ENCODE data around the gene COL16A1.
A peak's percentile ranks its signal among the peaks of the same experiment; 100 is the strongest.

COL16A1 gene

DNA sequence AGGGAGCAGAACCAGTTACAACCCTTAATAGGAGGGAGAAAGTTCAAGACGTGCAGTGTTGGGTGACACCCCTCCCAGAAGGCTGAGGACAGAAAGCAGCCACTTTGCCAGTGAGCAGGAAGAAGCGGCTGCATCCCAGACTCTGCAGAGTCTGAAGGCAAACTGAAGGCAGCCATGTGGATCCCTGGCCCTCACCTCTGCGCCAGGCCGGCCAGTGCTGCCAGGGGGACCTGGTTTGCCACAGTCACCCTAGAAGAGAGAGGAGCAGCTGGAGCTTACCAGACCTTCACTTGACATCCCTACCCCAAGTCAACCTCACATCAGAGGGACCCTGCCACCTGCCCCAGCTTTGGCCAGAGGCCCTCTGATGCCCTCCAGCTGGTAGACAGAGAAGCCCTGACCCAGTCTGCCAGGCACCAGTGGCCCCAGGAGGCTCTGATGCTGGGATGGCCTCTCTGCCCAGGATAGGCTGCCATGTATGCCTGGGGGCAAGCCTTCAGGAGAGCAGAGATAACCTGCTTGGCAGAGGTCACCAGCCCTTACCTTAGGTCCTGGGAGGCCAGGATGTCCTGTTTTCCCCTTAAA lies 42.9 kb downstream of the COL16A1 start:
- no peaks in the 10 kb centered on the region for H3K27me3 ChIP-seq (ENCODE audit: insufficient read depth, insufficient read length)
- H3K4me3 ChIP-seq (ENCODE audit: insufficient read length, low read depth) = no peak overlapping the region
- no peaks in the 10 kb centered on the region for H3K36me3 ChIP-seq (ENCODE audit: insufficient read depth, insufficient read length, low read length)
- TF ChIP-seq ZNF274 (IDR thresholded peaks at IDR 0.05; ENCODE audit: low read depth, low read length) (no peak), SUZ12 (IDR thresholded peaks at IDR 0.05; ENCODE audit: extremely low read depth, insufficient read depth, insufficient read length) (no peak), YY1 (IDR thresholded peaks at IDR 0.05; ENCODE audit: insufficient read depth, insufficient read length) (no peak)
- peaks cover 21% of the 10 kb centered on the region for H3K4me1 ChIP-seq (ENCODE audit: insufficient read depth, insufficient read length)
- no peaks in the 10 kb centered on the region for H3K9me3 ChIP-seq (ENCODE audit: insufficient read depth, low read length)
- no peak overlapping the region for H3K9ac ChIP-seq (ENCODE audit: insufficient read length, low read depth)
- DNase-seq (ENCODE audit: low read depth, low spot score) = no peak

DNA sequence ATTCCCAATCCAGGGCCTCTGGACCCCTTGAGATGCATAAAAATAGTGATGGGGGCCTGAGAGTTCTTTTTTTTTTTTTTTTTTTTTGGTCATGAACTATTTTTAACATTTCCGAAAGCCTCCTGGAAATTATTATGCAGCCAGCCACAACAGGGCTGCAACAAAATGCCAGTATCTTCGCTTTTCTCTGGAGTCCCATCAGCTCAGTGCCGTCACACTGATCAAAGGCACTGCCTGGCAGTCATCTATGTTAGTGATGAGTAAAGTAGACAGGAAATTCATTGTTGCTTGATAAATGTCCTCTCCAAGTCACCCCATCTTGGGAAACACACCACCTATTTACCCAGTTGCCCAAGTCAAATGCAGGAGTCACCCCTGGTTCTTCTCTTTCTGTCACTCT lies 43.9 kb downstream of the COL16A1 start:
- H3K4me1 ChIP-seq (ENCODE audit: insufficient read depth, insufficient read length) = peaks cover 20% of the 10 kb centered on the region
- no peak for DNase-seq (ENCODE audit: low read depth, low spot score)
- TF ChIP-seq SUZ12 (IDR thresholded peaks at IDR 0.05; ENCODE audit: extremely low read depth, insufficient read depth, insufficient read length) = no peak
- no peak for TF ChIP-seq YY1 (IDR thresholded peaks at IDR 0.05; ENCODE audit: insufficient read depth, insufficient read length)
- no peak for TF ChIP-seq ZNF274 (IDR thresholded peaks at IDR 0.05; ENCODE audit: low read depth, low read length)
- H3K27me3 ChIP-seq (ENCODE audit: insufficient read depth, insufficient read length) = no peaks in the 10 kb centered on the region
- no peaks in the 10 kb centered on the region for H3K36me3 ChIP-seq (ENCODE audit: insufficient read depth, insufficient read length, low read length)
- H3K9me3 ChIP-seq (ENCODE audit: insufficient read depth, low read length) = no peaks in the 10 kb centered on the region
- H3K9ac ChIP-seq (ENCODE audit: insufficient read length, low read depth) = no peak overlapping the region
- H3K4me3 ChIP-seq (ENCODE audit: insufficient read length, low read depth) = no peak overlapping the region

- Histone ChIP-seq H3K27me3 (ENCODE audit: insufficient read depth, insufficient read length) (no peaks in the 10 kb centered on the region), H3K4me3 (ENCODE audit: insufficient read length, low read depth) (no peak overlapping the region), H3K36me3 (ENCODE audit: insufficient read depth, insufficient read length, low read length) (peaks cover 3% of the 10 kb centered on the region), H3K4me1 (ENCODE audit: insufficient read depth, insufficient read length) (peaks cover 20% of the 10 kb centered on the region), H3K9ac (ENCODE audit: insufficient read length, low read depth) (peak overlapping the region; percentile 11), H3K9me3 (ENCODE audit: insufficient read depth, low read length) (no peaks in the 10 kb centered on the region)
- no peak for TF ChIP-seq YY1 (IDR thresholded peaks at IDR 0.05; ENCODE audit: insufficient read depth, insufficient read length)
- no peak for DNase-seq (ENCODE audit: low read depth, low spot score)
These were observed 45.1 kb downstream of the COL16A1 start for GRCh38 chr1:31658721-31659120.

GRCh38 chr1:31657972-31658510 lies 45.8 kb downstream of the COL16A1 start:
- H3K4me1 ChIP-seq (ENCODE audit: insufficient read depth, insufficient read length) = peaks cover 20% of the 10 kb centered on the region
- H3K36me3 ChIP-seq (ENCODE audit: insufficient read depth, insufficient read length, low read length) = peaks cover 3% of the 10 kb centered on the region
- no peaks in the 10 kb centered on the region for H3K27me3 ChIP-seq (ENCODE audit: insufficient read depth, insufficient read length)
- H3K4me3 ChIP-seq (ENCODE audit: insufficient read length, low read depth) = no peak overlapping the region
- no peak for DNase-seq (ENCODE audit: low read depth, low spot score)
- no peaks in the 10 kb centered on the region for H3K9me3 ChIP-seq (ENCODE audit: insufficient read depth, low read length)
- H3K9ac ChIP-seq (ENCODE audit: insufficient read length, low read depth) = no peak overlapping the region
- TF ChIP-seq ZNF274 (IDR thresholded peaks at IDR 0.05; ENCODE audit: low read depth, low read length) (no peak), SUZ12 (IDR thresholded peaks at IDR 0.05; ENCODE audit: extremely low read depth, insufficient read depth, insufficient read length) (no peak), YY1 (IDR thresholded peaks at IDR 0.05; ENCODE audit: insufficient read depth, insufficient read length) (no peak)

DNA sequence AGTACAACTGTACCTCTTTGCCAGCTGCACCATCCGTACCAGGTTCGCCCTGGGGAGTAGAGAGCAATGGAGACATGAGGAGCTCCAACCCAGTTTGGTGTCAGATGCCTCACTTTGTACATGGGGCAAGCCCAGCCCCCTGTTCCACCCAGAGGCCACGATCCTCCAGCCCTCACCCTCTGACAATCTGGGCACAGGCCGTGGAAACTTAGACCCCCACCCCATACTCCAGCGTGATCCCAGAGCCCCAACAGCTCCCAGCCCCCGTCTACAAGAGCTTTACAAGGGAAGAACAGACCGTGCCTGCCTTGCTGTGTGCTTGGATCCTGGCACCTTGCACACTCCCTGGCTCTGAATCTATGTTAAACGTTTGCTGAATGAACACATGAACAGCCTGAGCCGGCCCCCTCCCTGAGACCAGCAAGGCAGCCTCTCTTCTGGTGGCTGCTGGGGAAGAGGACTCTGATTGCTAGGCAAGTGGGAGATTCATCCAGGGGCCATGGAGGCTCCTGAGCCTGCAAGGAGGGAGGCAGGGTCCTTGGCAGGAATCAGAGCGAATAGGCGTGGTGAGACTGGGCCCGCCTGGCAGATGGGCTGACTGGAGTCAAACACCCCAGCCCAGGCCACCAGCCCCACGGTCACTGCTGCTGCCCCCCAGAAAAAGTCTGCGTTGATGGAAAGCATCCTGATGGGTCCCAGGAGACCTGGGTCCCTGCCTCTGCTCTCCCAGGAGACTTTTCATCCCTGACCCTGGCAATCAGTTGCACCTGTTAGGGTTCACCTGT lies 46.6 kb downstream of the COL16A1 start:
- no peak for DNase-seq (ENCODE audit: low read depth, low spot score)

GRCh38 chr1:31655756-31656155 lies 48.1 kb downstream of the COL16A1 start:
- no peaks in the 10 kb centered on the region for H3K27me3 ChIP-seq (ENCODE audit: insufficient read depth, insufficient read length)
- H3K9me3 ChIP-seq (ENCODE audit: insufficient read depth, low read length) = no peaks in the 10 kb centered on the region
- H3K9ac ChIP-seq (ENCODE audit: insufficient read length, low read depth) = no peak overlapping the region
- H3K36me3 ChIP-seq (ENCODE audit: insufficient read depth, insufficient read length, low read length) = peaks cover 6% of the 10 kb centered on the region
- H3K4me1 ChIP-seq (ENCODE audit: insufficient read depth, insufficient read length) = peaks cover 16% of the 10 kb centered on the region
- DNase-seq (ENCODE audit: low read depth, low spot score) = no peak
- H3K4me3 ChIP-seq (ENCODE audit: insufficient read length, low read depth) = no peak overlapping the region
- TF ChIP-seq YY1 (IDR thresholded peaks at IDR 0.05; ENCODE audit: insufficient read depth, insufficient read length) = no peak
- no peak for TF ChIP-seq ZNF274 (IDR thresholded peaks at IDR 0.05; ENCODE audit: low read depth, low read length)
- no peak for TF ChIP-seq SUZ12 (IDR thresholded peaks at IDR 0.05; ENCODE audit: extremely low read depth, insufficient read depth, insufficient read length)

More for the DNA sequence above, 46.6 kb downstream of the COL16A1 start:
- peaks cover 6% of the 10 kb centered on the region for H3K36me3 ChIP-seq (ENCODE audit: insufficient read depth, insufficient read length, low read length)
- no peak overlapping the region for H3K9ac ChIP-seq (ENCODE audit: insufficient read length, low read depth)
- peaks cover 20% of the 10 kb centered on the region for H3K4me1 ChIP-seq (ENCODE audit: insufficient read depth, insufficient read length)
- H3K27me3 ChIP-seq (ENCODE audit: insufficient read depth, insufficient read length) = no peaks in the 10 kb centered on the region
- no peaks in the 10 kb centered on the region for H3K9me3 ChIP-seq (ENCODE audit: insufficient read depth, low read length)
- no peak for TF ChIP-seq YY1 (IDR thresholded peaks at IDR 0.05; ENCODE audit: insufficient read depth, insufficient read length)
- no peak for TF ChIP-seq SUZ12 (IDR thresholded peaks at IDR 0.05; ENCODE audit: extremely low read depth, insufficient read depth, insufficient read length)
- no peak for TF ChIP-seq ZNF274 (IDR thresholded peaks at IDR 0.05; ENCODE audit: low read depth, low read length)
- no peak overlapping the region for H3K4me3 ChIP-seq (ENCODE audit: insufficient read length, low read depth)

DNA sequence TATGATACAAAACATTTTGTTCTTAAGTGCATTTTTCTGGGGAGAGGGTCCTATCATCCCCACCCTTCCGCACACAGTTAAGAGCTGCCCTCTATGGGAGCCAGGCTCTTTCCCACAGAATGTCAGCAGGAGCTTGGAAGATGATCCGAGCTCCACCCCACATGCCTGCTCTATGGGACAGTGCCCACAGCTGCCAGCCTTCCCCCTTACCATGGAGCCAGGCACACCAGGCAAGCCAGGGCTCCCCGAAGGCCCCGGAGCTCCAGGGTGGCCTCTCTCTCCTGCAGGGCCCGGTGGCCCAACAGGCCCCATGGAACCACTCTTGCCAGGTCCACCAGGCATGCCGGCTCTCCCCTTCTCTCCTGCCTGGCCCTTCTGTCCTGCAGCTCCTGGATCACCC lies 48.7 kb downstream of the COL16A1 start:
- Histone ChIP-seq H3K27me3 (ENCODE audit: insufficient read depth, insufficient read length) (no peaks in the 10 kb centered on the region), H3K36me3 (ENCODE audit: insufficient read depth, insufficient read length, low read length) (peaks cover 6% of the 10 kb centered on the region), H3K4me3 (ENCODE audit: insufficient read length, low read depth) (no peak overlapping the region), H3K9me3 (ENCODE audit: insufficient read depth, low read length) (no peaks in the 10 kb centered on the region), H3K4me1 (ENCODE audit: insufficient read depth, insufficient read length) (peaks cover 15% of the 10 kb centered on the region), H3K9ac (ENCODE audit: insufficient read length, low read depth) (no peak overlapping the region)
- TF ChIP-seq YY1 (IDR thresholded peaks at IDR 0.05; ENCODE audit: insufficient read depth, insufficient read length) = no peak
- TF ChIP-seq SUZ12 (IDR thresholded peaks at IDR 0.05; ENCODE audit: extremely low read depth, insufficient read depth, insufficient read length) = no peak
- TF ChIP-seq ZNF274 (IDR thresholded peaks at IDR 0.05; ENCODE audit: low read depth, low read length) = no peak
- DNase-seq (ENCODE audit: low read depth, low spot score) = no peak
